H1 (cell line): ENCODE measurements around the gene GCNA. TPM values are rescaled to one million over a fixed set of nuclear protein-coding genes. Genes with fewer than 3 reads are reported as not detected.

ENCODE experiments used
- CTCF ChIA-PET: fragments of 300-600 bp; sonication (Branson Sonifier 250); formaldehyde crosslinking; loops from one replicate; lab custom pipeline; 2021; ENCODE audit not compliant: partially characterized antibody; lab: Charles Lee
- POLR2A ChIA-PET: fragments of 300-600 bp; sonication (Branson Sonifier 250); formaldehyde crosslinking; loops from one replicate; lab custom pipeline; 2021; ENCODE audit warnings: inconsistent platforms; ENCODE audit not compliant: partially characterized antibody; lab: Charles Lee
- DNase-seq, 2 experiments: peaks; one replicate each; pipeline versions ENCODE4 v3.0.0 to v3.0.0-alpha.2; 2010 to 2022; ENCODE audit warnings: low spot score in 2 of 2, low read depth in 1 of 2, mixed read lengths in 1 of 2
- FAIRE-seq: peaks from 2 replicates; lab custom pipeline; 2011; peaks lifted over from hg19 to GRCh38; lab: Jason Lieb, UNC
- H2AFZ ChIP-seq: 2 replicates; pipeline ENCODE4 v1.8.1; 2012; ENCODE audit warnings: low read length, inconsistent platforms
- H2AK5ac ChIP-seq: 2 replicates; pipeline ENCODE4 v1.6.1; 2013; ENCODE audit warnings: low read depth, low read length
- H2BK120ac ChIP-seq: replicated peaks from 2 replicates; pipeline ENCODE3; 2013; ENCODE audit warnings: low read depth, low read length, inconsistent platforms
- H2BK12ac ChIP-seq: 2 replicates; pipeline ENCODE4 v1.6.1; 2013; ENCODE audit warnings: low read depth, low read length
- H2BK15ac ChIP-seq: 2 replicates; pipeline ENCODE4 v1.6.1; 2013; ENCODE audit warnings: low read length
- H2BK20ac ChIP-seq: 2 replicates; pipeline ENCODE4 v1.6.1; 2013; ENCODE audit warnings: low read length
- H2BK5ac ChIP-seq: 2 replicates; pipeline ENCODE4 v1.6.1; 2013; ENCODE audit warnings: low read depth, low read length
- H3K14ac ChIP-seq: 2 replicates; pipeline ENCODE4 v1.6.1; 2013; ENCODE audit warnings: inconsistent platforms; ENCODE audit not compliant: insufficient read length
- H3K18ac ChIP-seq: 2 replicates; pipeline ENCODE4 v1.6.1; 2013; ENCODE audit warnings: low read length; ENCODE audit errors: extremely low read depth
- H3K23ac ChIP-seq: 2 replicates; pipeline ENCODE4 v1.6.1; 2013; ENCODE audit warnings: inconsistent platforms; ENCODE audit not compliant: insufficient read length
- H3K23me2 ChIP-seq: 2 replicates; pipeline ENCODE4 v1.6.1; 2013; ENCODE audit warnings: low read depth, low read length
- H3K27ac ChIP-seq: 2 replicates; pipeline ENCODE4 v1.6.1; 2011; ENCODE audit warnings: low read depth, low read length, inconsistent platforms
- H3K27me3 ChIP-seq, 4 experiments: replicated peaks in 1 of 4; 1 replicate in 1 of 4; 2 replicates in 3 of 4; pipeline versions ENCODE4 v1.6.1 to v1.8.1; 2011 to 2013; ENCODE audit warnings: low read length in 3 of 4, mild to moderate bottlenecking in 3 of 4, inconsistent platforms in 2 of 4, mixed read lengths in 2 of 4, moderate library complexity in 1 of 4; ENCODE audit not compliant: control insufficient read depth in 3 of 4, insufficient read depth in 3 of 4; ENCODE audit errors: extremely low read depth in 1 of 4
- H3K36me3 ChIP-seq, 4 experiments: 2 replicates each; pipeline versions ENCODE4 v1.6.1 to v1.8.1; 2011 to 2013; ENCODE audit warnings: mild to moderate bottlenecking in 4 of 4, low read length in 3 of 4, moderate library complexity in 2 of 4, control low read depth in 1 of 4, inconsistent platforms in 1 of 4; ENCODE audit not compliant: insufficient read depth in 4 of 4, control insufficient read depth in 2 of 4
- H3K4ac ChIP-seq: replicated peaks from 2 replicates; pipeline ENCODE3; 2013; ENCODE audit warnings: low read length, low read depth, mixed read lengths, inconsistent platforms; ENCODE audit not compliant: insufficient read length
- H3K4me1 ChIP-seq, 4 experiments: replicated peaks in 1 of 4; 1 replicate in 1 of 4; 2 replicates in 3 of 4; pipeline versions ENCODE4 v1.6.1 to v1.8.1; 2011 to 2013; ENCODE audit warnings: low read length in 3 of 4, inconsistent platforms in 2 of 4, mixed read lengths in 1 of 4; ENCODE audit not compliant: insufficient read depth in 4 of 4, control insufficient read depth in 3 of 4
- H3K4me2 ChIP-seq, 2 experiments: 2 replicates each; pipeline versions ENCODE4 v1.6.1 to v1.8.1; 2011 to 2013; ENCODE audit warnings: low read depth in 2 of 2, low read length in 2 of 2, control low read depth in 1 of 2, inconsistent platforms in 1 of 2, mild to moderate bottlenecking in 1 of 2; ENCODE audit not compliant: insufficient read depth in 1 of 2
- H3K4me3 ChIP-seq, 4 experiments: fragments of 200-600, 300-600 bp in 1 of 4; sonication (generic), shearing (Covaris generic), sonication (Bioruptor Twin) in 1 of 4; 2 replicates each; pipeline versions ENCODE4 v1.5.1 to v1.8.1; 2011 to 2016; ENCODE audit warnings: low read length in 4 of 4, low read depth in 3 of 4, control low read depth in 2 of 4, inconsistent platforms in 2 of 4, mild to moderate bottlenecking in 2 of 4, mixed read lengths in 1 of 4, moderate library complexity in 1 of 4; ENCODE audit not compliant: insufficient read depth in 2 of 4; ENCODE audit errors: extremely low read depth in 1 of 4
- H3K56ac ChIP-seq: replicated peaks from 2 replicates; pipeline ENCODE3; 2013; ENCODE audit warnings: low read depth, mild to moderate bottlenecking, mixed read lengths, low read length, inconsistent platforms; ENCODE audit not compliant: insufficient read length
- H3K79me1 ChIP-seq: 2 replicates; pipeline ENCODE4 v1.6.1; 2013; ENCODE audit warnings: low read depth, low read length, control low read depth
- H3K79me2 ChIP-seq, 2 experiments: 2 replicates each; pipeline versions ENCODE4 v1.6.1 to v1.8.1; 2012 to 2013; ENCODE audit warnings: low read length in 2 of 2, mild to moderate bottlenecking in 2 of 2, inconsistent platforms in 1 of 2; ENCODE audit not compliant: insufficient read depth in 2 of 2, control insufficient read depth in 1 of 2
- H3K9ac ChIP-seq, 4 experiments: replicated peaks in 1 of 4; 1 replicate in 1 of 4; 2 replicates in 3 of 4; pipeline versions ENCODE4 v1.6.1 to v1.8.1; 2011 to 2013; ENCODE audit warnings: low read depth in 3 of 4, low read length in 3 of 4, control low read depth in 2 of 4, mild to moderate bottlenecking in 2 of 4, moderate library complexity in 2 of 4, inconsistent platforms in 1 of 4; ENCODE audit errors: extremely low read depth in 1 of 4
- H3K9me3 ChIP-seq, 2 experiments: 2 replicates each; pipeline versions ENCODE4 v1.6.1 to v1.8.1; 2012 to 2013; ENCODE audit warnings: mild to moderate bottlenecking in 2 of 2, moderate library complexity in 2 of 2, control low read depth in 1 of 2, inconsistent platforms in 1 of 2, low read depth in 1 of 2, low read length in 1 of 2, mixed read lengths in 1 of 2; ENCODE audit not compliant: insufficient read depth in 2 of 2
- H4K20me1 ChIP-seq, 2 experiments: replicated peaks in 1 of 2; 2 replicates each; pipeline versions ENCODE3 to v1.8.1; 2011 to 2013; ENCODE audit warnings: inconsistent platforms in 2 of 2, low read length in 2 of 2, mild to moderate bottlenecking in 1 of 2; ENCODE audit not compliant: insufficient read depth in 2 of 2, control insufficient read depth in 1 of 2
- H4K5ac ChIP-seq: 2 replicates; pipeline ENCODE4 v1.6.1; 2013; ENCODE audit warnings: low read length, low read depth, mixed read lengths, inconsistent platforms; ENCODE audit not compliant: insufficient read length
- H4K8ac ChIP-seq: 2 replicates; pipeline ENCODE4 v1.8.0; 2013; ENCODE audit warnings: mild to moderate bottlenecking, moderate library complexity, low read length, inconsistent platforms; ENCODE audit not compliant: insufficient read depth; ENCODE audit errors: extremely low read depth
- H4K91ac ChIP-seq: replicated peaks from 2 replicates; pipeline ENCODE3; 2013; ENCODE audit warnings: low read length, mixed read lengths, inconsistent platforms; ENCODE audit not compliant: insufficient read length
- TAF1 ChIP-seq: IDR thresholded peaks from 2 replicates; pipeline ENCODE4 v1.6.1; 2011; ENCODE audit warnings: mild to moderate bottlenecking, low read depth, low read length
- WGBS, 2 experiments: shearing (Covaris generic) in 1 of 2; methylation state at CpG; one replicate each; pipeline versions ENCODE4 v1.1.6 to v1.1.7; 2013 to 2015; ENCODE audit warnings: low lambda C conversion rate in 2 of 2, mixed read lengths in 2 of 2, inconsistent platforms in 1 of 2, low coverage in 1 of 2, missing lambda C conversion rate in 1 of 2; ENCODE audit not compliant: insufficient replicate concordance in 2 of 2, insufficient coverage in 1 of 2, insufficient read length in 1 of 2; ENCODE audit errors: extremely low coverage in 1 of 2, missing lambda C conversion rate in 1 of 2; 5-methylcytosine and 5-hydroxymethylcytosine counted together
- polyA plus RNA-seq, 7 experiments: library from polyadenylated mRNA; depleted of rRNA in 3 of 7; stranded (reverse) in 5 of 7; unstranded in 2 of 7; fragments of >200 nt in 5 of 7; fragments of 200-250 nt in 2 of 7; gene quantifications; 1 replicate in 5 of 7; 2 replicates in 1 of 7; 4 replicates in 1 of 7; pipeline versions ENCODE4 v1.2.1 to v1.2.3, GENCODE V29; 2011 to 2013; ENCODE audit warnings: missing spikeins in 2 of 7, mixed read lengths in 2 of 7
- total RNA-seq: library from RNA; stranded (reverse); fragmentation: NEBNext Ultra II Directional; extraction: Animal tissue kit (Norgen Biotek cat#: 25700); gene quantifications from 2 replicates; pipeline ENCODE4 v1.2.1, GENCODE V29; 2021

The GCNA gene
- total and polyA plus RNA-seq, 2 of the 8 experiments (the other 6 are each of a cell fraction or from before 2014, with no cell fraction given) = 0.41 to 0.95 TPM

DNA sequence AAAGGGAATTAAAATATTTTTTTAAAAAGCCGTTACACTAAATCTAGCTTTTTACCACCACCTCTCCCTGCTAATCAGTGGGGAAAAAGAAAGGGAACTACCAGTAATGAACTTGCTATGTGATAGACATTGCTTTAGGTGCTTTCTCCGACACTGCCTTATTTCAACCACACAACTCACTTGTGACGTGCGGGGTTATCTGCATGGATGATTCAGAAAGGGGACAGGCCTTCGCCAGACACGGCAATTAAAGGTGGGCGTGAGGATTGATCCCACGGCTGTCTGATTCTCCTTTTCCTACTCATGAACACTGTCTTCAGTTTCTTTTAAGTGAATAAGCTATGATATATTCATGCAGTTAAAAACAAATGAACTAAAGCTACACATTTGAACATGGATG, 41.0 kb downstream of the GCNA start:
- CTCF ChIA-PET = interaction anchor here (0.7 to 1.4 kb wide), 2 partner anchors 32 to 45 kb away, joined by 3 to 4 read pairs; no protein-coding TSS in a partner anchor
- Histone ChIP-seq H3K36me3 (no peaks in the 10 kb centered on the region), H3K4me3 (no peak overlapping the region), H4K91ac (no peak overlapping the region), H3K4me1 (peaks cover 0 to 5% (median 0%) of the 10 kb centered on the region in 4 experiments; a peak in 1 of 7 replicates), H3K79me1 (no peaks in the 10 kb centered on the region), H2BK120ac (no peak overlapping the region), H2AFZ (no peak overlapping the region), H3K23ac (no peak overlapping the region), H3K4me2 (no peak overlapping the region), H2AK5ac (no peak overlapping the region), H3K79me2 (no peaks in the 10 kb centered on the region), H3K9me3 (no peaks in the 10 kb centered on the region), H4K20me1 (no peaks in the 10 kb centered on the region), H2BK5ac (no peak overlapping the region), H2BK20ac (no peak overlapping the region), H3K4ac (no peak overlapping the region), H2BK15ac (no peak overlapping the region), H2BK12ac (no peak overlapping the region), H4K5ac (no peak overlapping the region), H3K9ac (no peak overlapping the region), H3K23me2 (no peaks in the 10 kb centered on the region), H4K8ac (no peak overlapping the region), H3K27ac (no peak overlapping the region), H3K14ac (no peak overlapping the region), H3K56ac (no peak overlapping the region), H3K18ac (no peak overlapping the region), H3K27me3 (no peaks in the 10 kb centered on the region)
- WGBS, 2 experiments = 90% methylated on average over 8 of the region's 8 CpGs; no CpG with 5 or more reads in 1 of the 2 experiments
- TF ChIP-seq TAF1 = no peak
- FAIRE-seq (no peak), DNase-seq (no peak)
- POLR2A ChIA-PET = no interaction called here
